Measurements from ENCODE around the gene NFE2L3.
A peak's percentile ranks its signal among the peaks of the same experiment; 100 is the strongest.

NFE2L3 gene

DNA sequence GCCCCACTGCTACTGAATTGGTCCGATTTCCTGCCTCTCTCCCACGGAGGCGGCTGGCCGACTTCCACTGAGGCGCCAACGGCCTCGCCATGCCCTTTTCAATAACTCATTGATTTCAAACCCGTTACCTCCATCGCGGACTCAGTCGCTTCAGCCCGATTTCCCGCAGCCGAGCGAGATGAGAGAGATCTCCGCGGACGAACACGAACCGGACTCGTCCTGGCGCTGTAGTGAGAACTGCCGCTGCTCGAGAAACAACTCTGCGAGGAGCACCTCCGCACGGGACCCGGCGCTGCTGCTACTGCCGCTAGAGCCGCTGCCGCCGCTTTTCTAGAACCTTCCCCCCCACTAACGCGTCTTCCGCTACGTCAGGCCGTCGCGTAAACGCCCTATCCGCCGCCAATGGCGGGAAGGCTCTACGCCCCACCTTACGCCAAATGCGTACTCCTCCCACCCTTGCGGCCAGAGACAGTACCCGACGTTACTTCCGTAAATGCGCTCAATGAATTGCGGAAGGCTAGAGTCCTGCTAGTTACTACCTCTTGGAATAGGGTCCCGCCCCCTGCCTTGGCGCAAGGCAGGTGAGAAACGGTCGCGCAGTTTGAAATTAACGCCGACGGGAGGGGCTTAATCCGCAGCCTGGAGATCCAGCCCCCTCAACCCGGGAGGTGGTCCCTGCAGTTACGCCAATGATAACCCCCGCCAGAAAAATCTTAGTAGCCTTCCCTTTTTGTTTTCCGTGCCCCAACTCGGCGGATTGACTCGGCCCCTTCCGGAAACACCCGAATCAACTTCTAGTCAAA lies 48.6 kb downstream of the NFE2L3 start, which contains the start of gene HNRNPA2B1:
TSS of gene HNRNPA2B1 (minus strand) at position 303 of the 803 bp plus-strand sequence. CDS start at position 134, 169 bp downstream.
- DNase-seq: peak; percentile 98 to 99

- DNase-seq: peak; percentile 93
These were observed 49.4 kb downstream of the NFE2L3 start, which contains the start of gene CBX3 for GRCh38 chr7:26201247-26202018. TSS of gene CBX3 (plus strand) at chr7:26201745. CDS start at chr7:26202999, 1,254 bp downstream.

DNA sequence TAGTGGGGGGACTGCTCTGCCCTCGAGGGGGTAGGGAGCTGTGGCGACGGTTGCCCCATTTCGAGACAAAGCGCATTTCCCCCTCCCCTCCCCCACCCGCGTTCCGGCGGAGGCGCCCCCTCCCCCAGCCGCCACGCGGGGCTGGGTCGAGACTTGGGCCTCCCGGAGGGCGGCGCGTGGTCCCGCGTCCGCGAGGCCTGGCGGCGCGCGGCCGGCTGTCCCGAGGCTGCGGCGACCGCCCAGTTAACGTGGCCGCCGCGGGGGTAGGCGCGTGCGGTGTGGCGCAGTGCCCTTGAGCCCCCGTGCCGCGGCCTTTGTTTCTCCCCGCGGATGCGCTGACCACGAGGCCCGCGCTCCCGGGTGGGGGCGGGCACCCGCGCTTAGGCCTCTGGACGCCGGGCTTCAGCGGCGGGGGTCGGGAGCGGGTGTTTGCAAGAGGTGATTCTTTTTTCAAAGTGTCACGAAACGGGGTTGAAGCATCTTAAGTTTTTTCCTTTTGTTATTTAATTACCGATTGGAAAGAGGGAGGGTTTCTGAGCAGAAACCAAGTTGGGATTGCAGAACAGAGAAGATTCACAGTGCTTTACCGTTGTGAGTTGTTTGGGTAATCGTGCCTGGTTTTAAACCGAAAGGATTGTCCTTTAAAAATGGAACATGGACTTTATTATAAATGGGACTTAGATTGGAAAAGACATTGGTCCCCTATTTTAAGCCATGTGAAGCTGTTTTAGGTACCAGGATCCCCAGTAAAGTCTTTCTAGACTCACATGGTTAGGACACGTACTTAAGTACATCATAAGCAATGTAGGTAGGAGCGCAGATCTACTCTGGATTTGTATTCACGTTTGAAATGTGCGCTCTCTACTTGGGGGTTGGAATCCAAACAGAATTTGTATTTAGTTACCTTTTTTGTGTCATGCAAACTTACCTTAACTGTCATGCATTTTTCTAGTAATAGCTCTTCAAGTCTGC lies 50.3 kb downstream of the NFE2L3 start:
- peak; percentile 53 to 61 for DNase-seq

- DNase-seq: no peak
These were observed 51.0 kb downstream of the NFE2L3 start for GRCh38 chr7:26203016-26203415.

GRCh38 chr7:26208040-26208439 lies 56.0 kb downstream of the NFE2L3 start:
- DNase-seq: no peak

GRCh38 chr7:26212921-26213718 lies 61.1 kb downstream of the NFE2L3 start:
- DNase-seq: no peak

GRCh38 chr7:26213807-26214515 lies 62.0 kb downstream of the NFE2L3 start:
- no peak for DNase-seq

DNA sequence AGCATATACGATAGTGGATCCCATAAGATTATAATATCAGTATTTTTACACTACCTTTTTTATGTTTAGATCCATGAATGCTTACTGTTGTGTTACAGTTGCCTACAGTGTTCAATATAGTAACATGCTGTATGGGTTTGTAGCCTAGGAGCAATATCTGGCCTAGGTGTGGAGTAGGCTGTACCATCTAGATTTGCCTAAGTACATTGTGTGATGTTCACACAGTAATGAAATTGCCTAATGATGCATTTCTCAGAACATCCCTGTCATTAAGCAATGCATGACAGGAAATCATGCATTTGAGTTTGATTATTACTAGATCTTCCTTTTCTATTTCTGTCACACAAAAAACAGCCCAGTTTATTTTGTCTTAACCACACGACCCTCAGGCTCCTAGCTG lies 64.1 kb downstream of the NFE2L3 start:
- no peak for DNase-seq

DNA sequence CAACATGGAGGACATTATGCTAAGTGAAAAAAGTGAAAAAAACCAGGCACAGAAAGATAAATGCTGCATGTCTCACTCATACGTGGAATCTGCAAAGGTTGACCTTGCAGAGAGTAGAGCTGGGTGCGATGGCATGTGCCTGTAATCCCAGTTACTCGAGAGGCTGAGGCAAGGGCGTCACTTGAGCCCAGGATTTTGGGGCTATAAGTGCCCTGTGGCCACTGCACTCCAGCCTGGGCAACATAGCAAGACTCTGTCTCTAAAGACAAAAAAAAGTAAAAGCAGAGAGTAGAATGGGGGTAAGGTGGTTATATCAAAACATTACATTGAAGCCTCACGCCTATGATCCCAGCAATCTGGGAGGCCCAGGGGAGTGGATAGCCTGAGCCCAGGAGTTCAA lies 72.4 kb downstream of the NFE2L3 start:
- no peak for DNase-seq

GRCh38 chr7:26227987-26228386 lies 76.0 kb downstream of the NFE2L3 start:
- no peak for DNase-seq

DNA sequence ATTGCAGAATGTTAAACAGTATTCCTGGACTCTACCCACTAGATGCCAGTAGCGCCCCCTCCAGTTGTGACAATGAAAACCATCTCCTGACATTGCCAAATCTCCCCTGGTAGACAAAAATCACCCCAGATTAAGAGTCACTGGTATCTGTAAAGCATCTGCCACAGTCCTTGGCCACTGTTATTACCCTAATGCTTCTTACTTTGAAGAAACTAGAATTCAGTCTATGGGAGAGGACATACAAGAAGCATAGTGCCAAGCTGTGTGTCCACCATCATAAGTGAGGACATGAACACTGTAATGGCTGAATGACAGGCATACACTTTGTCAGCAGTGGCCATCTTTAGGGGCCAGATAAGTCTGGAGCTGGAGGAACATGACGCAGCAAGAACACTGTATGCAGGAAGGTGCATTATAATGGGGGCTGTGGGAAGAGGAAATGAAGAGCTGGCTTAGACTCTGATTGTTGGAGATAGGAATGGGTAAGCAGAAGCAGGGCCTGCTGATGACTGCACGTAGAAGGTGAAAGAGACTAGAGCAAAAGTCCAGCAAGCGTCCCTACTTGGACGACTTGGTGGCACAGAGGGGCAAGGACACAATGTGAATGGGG lies 82.0 kb downstream of the NFE2L3 start:
- no peak for DNase-seq

All from CD4-positive, alpha-beta T cell treated with Interleukin-4 for 1 hour (primary cell).